VCaP (cell line): ENCODE data around the gene TSSK3.

Experiments used
- H3K27ac ChIP-seq: fragments of 450-650 bp; 2 replicates; pipeline ENCODE4 v1.5.1; 2017
- TF ChIP-seq, protein P1 (sequence below): fragments of 450-650 bp; conservative IDR thresholded peaks from 2 replicates; pipeline ENCODE4 v1.5.1; 2017; ENCODE audit warnings: mild to moderate bottlenecking, moderate library complexity

Gene TSSK3

DNA sequence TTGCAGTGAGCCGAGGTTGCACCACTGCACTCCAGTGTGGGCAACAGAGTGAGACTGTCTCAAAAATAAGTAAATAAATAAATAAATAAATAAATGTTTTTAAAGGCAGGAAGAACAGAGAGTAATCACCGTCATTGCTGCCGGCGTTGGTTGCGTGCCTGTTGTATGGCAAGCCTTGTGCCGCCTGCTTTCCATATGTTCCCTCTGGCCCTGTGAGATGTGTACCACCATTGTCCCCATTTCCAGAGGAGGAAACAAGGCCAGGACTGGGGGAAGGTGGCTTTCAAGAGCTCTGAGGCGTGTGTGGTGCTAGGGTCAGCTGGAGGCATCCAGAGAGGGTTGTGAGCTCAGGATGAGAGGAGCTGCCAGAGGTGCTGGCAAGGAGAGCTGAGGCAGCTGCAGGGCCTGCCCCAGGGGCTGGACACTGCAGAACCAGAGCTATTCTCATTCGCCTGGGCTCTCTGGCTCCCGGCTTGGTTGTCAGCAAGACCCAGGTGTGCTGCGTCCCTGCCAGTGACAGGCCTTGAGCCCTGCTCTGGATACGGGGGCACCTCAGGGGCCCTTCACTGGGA lies 21.1 kb upstream of the TSSK3 start:
- TF ChIP-seq, protein P1, sequence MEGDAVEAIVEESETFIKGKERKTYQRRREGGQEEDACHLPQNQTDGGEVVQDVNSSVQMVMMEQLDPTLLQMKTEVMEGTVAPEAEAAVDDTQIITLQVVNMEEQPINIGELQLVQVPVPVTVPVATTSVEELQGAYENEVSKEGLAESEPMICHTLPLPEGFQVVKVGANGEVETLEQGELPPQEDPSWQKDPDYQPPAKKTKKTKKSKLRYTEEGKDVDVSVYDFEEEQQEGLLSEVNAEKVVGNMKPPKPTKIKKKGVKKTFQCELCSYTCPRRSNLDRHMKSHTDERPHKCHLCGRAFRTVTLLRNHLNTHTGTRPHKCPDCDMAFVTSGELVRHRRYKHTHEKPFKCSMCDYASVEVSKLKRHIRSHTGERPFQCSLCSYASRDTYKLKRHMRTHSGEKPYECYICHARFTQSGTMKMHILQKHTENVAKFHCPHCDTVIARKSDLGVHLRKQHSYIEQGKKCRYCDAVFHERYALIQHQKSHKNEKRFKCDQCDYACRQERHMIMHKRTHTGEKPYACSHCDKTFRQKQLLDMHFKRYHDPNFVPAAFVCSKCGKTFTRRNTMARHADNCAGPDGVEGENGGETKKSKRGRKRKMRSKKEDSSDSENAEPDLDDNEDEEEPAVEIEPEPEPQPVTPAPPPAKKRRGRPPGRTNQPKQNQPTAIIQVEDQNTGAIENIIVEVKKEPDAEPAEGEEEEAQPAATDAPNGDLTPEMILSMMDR, result no peak
- H3K27ac ChIP-seq, result no peak overlapping the region

DNA sequence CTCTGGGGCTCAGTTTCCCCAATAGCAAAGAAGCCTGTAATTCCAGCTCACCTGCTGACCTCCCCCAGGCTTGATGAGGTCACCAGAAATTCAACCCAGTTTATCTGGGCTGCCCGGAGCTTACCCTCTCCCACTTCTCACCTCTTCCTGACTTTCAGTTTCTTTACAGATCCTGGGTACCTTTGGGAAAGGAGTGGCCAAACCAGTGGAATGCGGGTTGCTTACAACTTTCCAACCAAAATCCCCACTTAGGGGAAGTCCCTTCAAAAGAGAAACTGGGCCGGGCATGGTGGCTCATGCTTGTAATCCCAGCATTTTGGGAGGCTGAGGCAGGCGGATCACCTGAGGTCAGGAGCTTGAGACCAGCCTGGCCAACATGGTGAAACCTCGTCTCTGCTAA lies 20.4 kb upstream of the TSSK3 start:
- TF ChIP-seq, protein P1, result no peak
- no peak overlapping the region for H3K27ac ChIP-seq

DNA sequence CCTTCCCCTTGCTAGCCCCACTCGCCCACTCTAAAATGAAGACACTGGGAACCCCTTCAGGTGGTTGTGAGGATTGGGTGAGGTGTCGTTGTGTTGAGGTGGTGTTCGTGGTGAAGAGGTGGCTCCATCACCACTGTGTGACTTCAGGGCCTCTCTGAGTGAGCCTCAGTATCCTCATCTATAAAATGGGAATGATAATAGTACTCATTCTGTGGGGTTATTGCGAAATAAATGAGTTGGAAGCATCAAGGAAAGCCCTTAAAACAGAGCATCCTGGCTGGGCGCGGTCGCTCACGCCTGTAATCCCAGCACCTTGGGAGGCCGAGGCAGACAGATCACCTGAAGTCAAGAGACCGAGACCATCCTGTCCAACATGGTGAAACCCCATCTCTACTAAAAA lies 19.6 kb upstream of the TSSK3 start:
- no peak overlapping the region for H3K27ac ChIP-seq

GRCh38 chr1:32345289-32345827 lies 17.0 kb upstream of the TSSK3 start:
- peak overlapping the region; percentile 21 for H3K27ac ChIP-seq
- TF ChIP-seq, protein P1, result no peak

More for the DNA sequence above, 19.6 kb upstream of the TSSK3 start:
- TF ChIP-seq, protein P1, result no peak

GRCh38 chr1:32346532-32347157 lies 15.7 kb upstream of the TSSK3 start:
- TF ChIP-seq, protein P1, result no peak
- H3K27ac ChIP-seq, result no peak overlapping the region

DNA sequence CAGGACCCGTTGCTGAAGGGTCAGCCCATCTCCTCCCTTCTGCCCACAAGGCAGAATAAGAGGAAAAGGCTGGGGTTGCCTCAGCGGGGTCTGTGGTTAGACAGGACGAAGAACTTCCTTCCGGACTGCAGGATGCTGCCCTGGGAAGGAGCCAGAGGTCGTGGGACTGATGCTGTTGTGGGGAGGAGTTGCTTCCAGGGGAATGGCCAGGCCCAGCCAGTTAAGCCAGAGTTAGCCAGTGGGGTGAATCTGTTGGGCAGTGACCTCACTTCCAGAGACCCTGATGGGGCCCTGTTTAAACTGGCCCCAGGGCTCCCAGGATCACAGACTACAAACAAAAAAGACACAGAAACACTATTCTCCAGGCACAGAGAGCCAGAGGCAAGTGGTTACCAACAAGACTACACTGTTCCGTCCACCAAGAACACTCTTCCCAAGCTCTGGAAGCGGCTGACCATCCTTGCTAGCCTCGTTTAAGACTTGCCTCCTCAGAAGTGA lies 13.1 kb upstream of the TSSK3 start:
- TF ChIP-seq, protein P1, result no peak
- H3K27ac ChIP-seq, result no peak overlapping the region

- TF ChIP-seq, protein P1, result peak; percentile 55
- H3K27ac ChIP-seq, result peak overlapping the region; percentile 96
Observed at GRCh38 chr1:32350785-32351398, 11.4 kb upstream of the TSSK3 start.
